ENCODE data around the gene HACD3. TPM values are rescaled to one million over a fixed set of nuclear protein-coding genes. Genes with fewer than 3 reads are reported as not detected.

Gene HACD3
- total and polyA plus RNA-seq, 9 of the 15 experiments (the other 6 are each of a cell fraction or from before 2014, with no cell fraction given), result 48.1 to 117 (median 72.8) TPM

GRCh38 chr15:65530318-65531111, at the start of gene HACD3 (continued):
- TF ChIP-seq DDX20 (tag; IDR thresholded peaks at IDR 0.05; ENCODE audit: low read depth) (no peak), CCNT2 (IDR thresholded peaks at IDR 0.05; ENCODE audit: borderline replicate concordance, extremely low read depth, insufficient read length, low read depth, low read length) (peak; percentile 54), SMAD4 (CRISPR knock-in tag; conservative IDR thresholded peaks at IDR 0.05) (peak; percentile 77; the same call in 1 of the 2 replicates), ZNF24 (IDR thresholded peaks at IDR 0.05) (no peak), BRCA1 (IDR thresholded peaks at IDR 0.05) (no peak), BRCA1 (CRISPR knock-in tag; IDR thresholded peaks at IDR 0.05) (0 out of 2 replicates have a peak, but pooled peaks have one; percentile 79), ZNF253 (CRISPR knock-in tag; conservative IDR thresholded peaks at IDR 0.05) (no peak), RBM15 (IDR thresholded peaks at IDR 0.05; ENCODE audit: insufficient read depth, low read length) (0 out of 2 replicates have a peak, but pooled peaks have one; percentile 43), KDM1A (IDR thresholded peaks at IDR 0.05) (peak in 1 of 2 experiments; percentile 51; a peak in 1 of 4 replicates), TEAD1 (CRISPR knock-in tag; IDR thresholded peaks at IDR 0.05) (peak; percentile 17 to 68; a peak in 1 of 4 replicates), PHF8 (IDR thresholded peaks at IDR 0.05; ENCODE audit: borderline replicate concordance, low read length) (peak; percentile 86; the same call in 1 of the 2 replicates), GATA2 (CRISPR knock-in tag; IDR thresholded peaks at IDR 0.05) (peak; percentile 48; the same call in 1 of the 2 replicates), ATF4 (CRISPR knock-in tag; IDR thresholded peaks at IDR 0.05) (peak; percentile 31; the same call in 1 of the 2 replicates), GTF2A2 (tag; IDR thresholded peaks at IDR 0.05) (no peak)
- TF ChIP-seq, protein P1, sequence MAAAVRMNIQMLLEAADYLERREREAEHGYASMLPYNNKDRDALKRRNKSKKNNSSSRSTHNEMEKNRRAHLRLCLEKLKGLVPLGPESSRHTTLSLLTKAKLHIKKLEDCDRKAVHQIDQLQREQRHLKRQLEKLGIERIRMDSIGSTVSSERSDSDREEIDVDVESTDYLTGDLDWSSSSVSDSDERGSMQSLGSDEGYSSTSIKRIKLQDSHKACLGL (CRISPR knock-in tag; IDR thresholded peaks at IDR 0.05; ENCODE audit: borderline replicate concordance, poor library complexity, severe bottlenecking), result no peak
- TF ChIP-seq, protein P2, sequence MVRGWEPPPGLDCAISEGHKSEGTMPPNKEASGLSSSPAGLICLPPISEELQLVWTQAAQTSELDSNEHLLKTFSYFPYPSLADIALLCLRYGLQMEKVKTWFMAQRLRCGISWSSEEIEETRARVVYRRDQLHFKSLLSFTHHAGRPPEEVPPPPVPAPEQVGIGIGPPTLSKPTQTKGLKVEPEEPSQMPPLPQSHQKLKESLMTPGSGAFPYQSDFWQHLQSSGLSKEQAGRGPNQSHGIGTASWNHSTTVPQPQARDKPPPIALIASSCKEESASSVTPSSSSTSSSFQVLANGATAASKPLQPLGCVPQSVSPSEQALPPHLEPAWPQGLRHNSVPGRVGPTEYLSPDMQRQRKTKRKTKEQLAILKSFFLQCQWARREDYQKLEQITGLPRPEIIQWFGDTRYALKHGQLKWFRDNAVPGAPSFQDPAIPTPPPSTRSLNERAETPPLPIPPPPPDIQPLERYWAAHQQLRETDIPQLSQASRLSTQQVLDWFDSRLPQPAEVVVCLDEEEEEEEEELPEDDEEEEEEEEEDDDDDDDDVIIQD (CRISPR knock-in tag; IDR thresholded peaks at IDR 0.05), result peak; percentile 60; the same call in 1 of the 2 replicates
- TF ChIP-seq, protein P3, sequence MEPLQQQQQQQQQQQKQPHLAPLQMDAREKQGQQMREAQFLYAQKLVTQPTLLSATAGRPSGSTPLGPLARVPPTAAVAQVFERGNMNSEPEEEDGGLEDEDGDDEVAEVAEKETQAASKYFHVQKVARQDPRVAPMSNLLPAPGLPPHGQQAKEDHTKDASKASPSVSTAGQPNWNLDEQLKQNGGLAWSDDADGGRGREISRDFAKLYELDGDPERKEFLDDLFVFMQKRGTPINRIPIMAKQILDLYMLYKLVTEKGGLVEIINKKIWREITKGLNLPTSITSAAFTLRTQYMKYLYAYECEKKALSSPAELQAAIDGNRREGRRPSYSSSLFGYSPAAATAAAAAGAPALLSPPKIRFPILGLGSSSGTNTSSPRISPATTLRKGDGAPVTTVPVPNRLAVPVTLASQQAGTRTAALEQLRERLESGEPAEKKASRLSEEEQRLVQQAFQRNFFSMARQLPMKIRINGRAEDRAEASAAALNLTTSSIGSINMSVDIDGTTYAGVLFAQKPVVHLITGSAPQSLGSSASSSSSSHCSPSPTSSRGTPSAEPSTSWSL (CRISPR knock-in tag; IDR thresholded peaks at IDR 0.05; ENCODE audit: borderline replicate concordance), result peak; percentile 60; the same call in 1 of the 2 replicates
- TF ChIP-seq, protein P4, sequence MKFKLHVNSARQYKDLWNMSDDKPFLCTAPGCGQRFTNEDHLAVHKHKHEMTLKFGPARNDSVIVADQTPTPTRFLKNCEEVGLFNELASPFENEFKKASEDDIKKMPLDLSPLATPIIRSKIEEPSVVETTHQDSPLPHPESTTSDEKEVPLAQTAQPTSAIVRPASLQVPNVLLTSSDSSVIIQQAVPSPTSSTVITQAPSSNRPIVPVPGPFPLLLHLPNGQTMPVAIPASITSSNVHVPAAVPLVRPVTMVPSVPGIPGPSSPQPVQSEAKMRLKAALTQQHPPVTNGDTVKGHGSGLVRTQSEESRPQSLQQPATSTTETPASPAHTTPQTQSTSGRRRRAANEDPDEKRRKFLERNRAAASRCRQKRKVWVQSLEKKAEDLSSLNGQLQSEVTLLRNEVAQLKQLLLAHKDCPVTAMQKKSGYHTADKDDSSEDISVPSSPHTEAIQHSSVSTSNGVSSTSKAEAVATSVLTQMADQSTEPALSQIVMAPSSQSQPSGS (CRISPR knock-in tag; IDR thresholded peaks at IDR 0.05), result 0 out of 2 replicates have a peak, but pooled peaks have one; percentile 42

Measured in K562 (cell line).